Left ventricle myocardium superior (tissue), 1 donor: ENCODE measurements around the gene UBE4B. TPM values are rescaled to one million over a fixed set of nuclear protein-coding genes. Genes with fewer than 3 reads are reported as not detected.
"Not testable (repeated sequence)": the region's sequence is repeated elsewhere in the genome, so short reads cannot be mapped to it uniquely, and the experiment has no call there.

ENCODE experiments used
- ATAC-seq: fragments of 200-7000 bp; cut with Tn5 transposase; one replicate; pipeline ENCODE4 v1.9.1; 2020; ENCODE audit warnings: mild to moderate bottlenecking, moderate library complexity
- DNase-seq: peaks from one replicate; pipeline ENCODE4 v3.0.0-alpha.2; 2020
- intact Hi-C: fragments of 100-400 bp; cut with micrococcal nuclease; formaldehyde crosslinking; loops from one replicate; pipeline ENCODE4 v1.11.0; 2022
- total RNA-seq: library from RNA; stranded (reverse); fragmentation: NEBNext Ultra II Directional; extraction: Animal tissue kit (Norgen Biotek cat#: 25700); gene quantifications from one replicate; pipeline ENCODE4 v1.2.1, GENCODE V29; 2021
- donor health status: DM: no; HTN: yes; CAD: no; lungs with severe emphysema.

Gene UBE4B
- total RNA-seq, 1 donor from 2014 or later: 78.4 TPM

DNA sequence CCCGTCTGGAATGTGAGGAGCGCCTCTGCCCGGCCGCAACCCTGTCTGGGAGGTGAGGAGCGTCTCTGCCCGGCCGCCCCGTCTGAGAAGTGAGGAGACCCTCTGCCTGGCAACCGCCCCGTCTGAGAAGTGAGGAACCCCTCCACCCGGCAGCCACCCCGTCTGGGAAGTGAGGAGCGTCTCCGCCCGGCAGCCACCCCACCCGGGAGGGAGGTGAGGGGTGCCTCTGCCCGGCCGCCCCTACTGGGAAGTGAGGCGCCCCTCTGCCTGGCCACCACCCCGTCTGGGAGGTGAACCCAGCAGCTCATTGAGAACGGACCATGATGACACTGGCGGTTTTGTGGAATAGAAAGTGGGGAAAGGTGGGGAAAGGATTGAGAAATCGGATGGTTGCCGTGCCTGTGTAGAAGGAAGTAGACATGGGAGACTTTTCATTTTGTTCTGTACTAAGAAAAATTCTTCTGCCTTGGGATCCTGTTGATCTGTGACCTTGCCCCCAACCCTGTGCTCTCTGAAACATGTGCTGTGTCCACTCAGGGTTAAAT, 3.7 kb upstream of the UBE4B start:
- ATAC-seq, intact Hi-C loops, DNase-seq: not testable (repeated sequence)

DNA sequence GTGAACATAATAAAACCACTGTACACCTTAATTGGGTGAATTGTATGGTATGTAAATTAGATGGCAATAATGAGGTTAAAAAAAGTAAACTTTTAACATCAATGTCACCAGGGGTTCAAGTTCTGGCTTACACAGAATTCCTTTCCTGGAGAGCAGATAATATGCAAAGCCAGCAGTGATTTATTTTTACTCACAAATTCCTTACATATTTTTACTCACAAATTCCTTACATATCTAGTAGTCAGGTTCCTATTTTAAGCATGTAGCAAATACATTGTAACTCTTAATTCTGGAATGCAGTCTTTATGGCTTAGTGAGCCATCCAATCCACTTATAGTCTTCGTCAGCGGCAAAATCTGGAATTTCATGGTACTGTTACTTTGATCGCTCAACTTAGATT, 1.3 kb upstream of the UBE4B start:
- no peak for ATAC-seq
- intact Hi-C loops: no loop called here
- no peak for DNase-seq

DNA sequence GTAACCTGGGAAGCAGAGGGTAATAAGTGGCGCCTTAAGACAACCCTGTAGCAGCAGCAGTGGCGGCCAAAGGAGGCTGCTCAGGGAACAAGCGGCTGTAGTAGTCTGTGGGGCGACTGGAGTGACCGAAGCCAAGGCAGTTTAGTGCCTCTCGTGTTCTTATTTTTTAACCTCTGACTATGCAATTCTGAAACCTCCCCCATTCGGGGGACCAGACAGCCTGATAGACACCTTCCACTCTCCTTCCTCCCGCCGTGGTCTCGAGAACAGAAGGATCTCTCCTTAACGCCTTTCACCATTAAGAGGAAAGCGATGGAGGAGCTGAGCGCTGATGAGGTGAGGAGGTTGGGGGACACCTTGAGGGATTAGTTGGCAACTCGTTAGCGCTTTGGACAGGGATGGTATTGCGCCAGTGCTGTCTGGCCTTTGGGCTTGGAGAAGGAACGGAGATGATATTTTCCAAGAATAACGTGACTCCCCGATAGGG, 644 bp downstream of the UBE4B start:
- intact Hi-C loops: no loop called here
- no peak for DNase-seq
- ATAC-seq: peak; percentile 34

DNA sequence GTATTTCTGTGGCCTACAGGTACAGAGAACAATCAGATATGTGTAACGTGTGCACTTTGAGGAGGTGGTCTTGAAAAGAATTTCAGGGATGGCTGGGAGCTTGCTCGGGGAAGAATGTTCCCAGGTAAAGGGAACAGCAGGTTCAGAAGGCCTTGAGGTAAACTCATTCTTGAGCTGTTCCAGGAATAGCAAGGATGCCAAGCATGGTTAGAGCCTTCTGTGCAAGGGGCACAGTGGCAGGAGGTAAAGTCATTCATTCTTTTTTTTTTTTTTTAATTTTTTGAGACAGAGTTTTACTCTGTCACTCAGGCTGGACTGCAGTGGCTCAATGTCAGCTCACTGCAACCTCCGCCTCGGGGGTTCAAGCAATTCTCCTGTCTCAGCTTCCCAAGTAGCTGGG, 10.0 kb downstream of the UBE4B start:
- ATAC-seq: no peak
- DNase-seq: no peak

DNA sequence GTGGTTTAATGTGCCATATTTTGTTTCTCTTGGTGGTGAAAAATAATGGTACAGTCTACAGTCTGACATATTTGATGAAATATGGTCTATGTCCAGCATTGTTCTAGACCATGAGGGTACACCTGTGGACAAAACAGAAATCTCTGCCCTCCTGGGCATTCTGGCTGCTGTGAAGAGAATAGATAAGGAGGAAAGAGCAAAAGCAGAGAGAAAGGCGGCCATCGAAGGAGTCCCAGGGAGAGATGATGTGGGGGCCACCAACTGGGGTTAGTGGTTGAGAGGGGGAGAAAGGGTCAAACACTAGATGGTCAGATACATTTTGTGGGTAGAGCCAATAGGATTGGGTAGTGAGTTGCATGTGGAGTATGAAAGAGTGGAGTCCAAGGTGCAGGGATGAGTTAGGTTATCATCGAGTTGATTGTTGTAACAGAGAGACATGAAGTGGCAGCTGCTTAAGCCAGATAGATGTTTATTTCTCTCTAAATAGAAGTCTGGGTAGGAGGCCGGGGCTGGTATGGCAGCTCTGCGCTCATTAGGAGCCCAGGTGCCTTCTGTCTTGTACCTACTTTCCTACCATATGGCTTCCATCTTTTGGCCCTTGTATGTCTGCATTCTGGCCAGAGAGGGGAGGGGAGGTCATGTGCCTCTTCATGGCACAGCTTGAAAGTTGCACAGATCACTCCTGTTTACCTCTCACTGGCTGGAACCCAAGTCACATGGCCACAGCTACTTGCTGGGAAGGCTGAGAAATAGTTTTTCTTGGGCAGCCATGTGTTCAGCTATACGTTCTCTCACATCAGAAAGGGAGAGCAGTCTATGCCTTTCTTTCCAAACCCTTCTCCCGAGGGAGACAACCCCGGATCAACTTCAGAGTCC, 13.0 kb downstream of the UBE4B start:
- DNase-seq (no peak), ATAC-seq (peak; percentile 59)
- intact Hi-C loops: no loop called here

More for the DNA sequence above, 10.0 kb downstream of the UBE4B start:
- intact Hi-C loops: no loop called here

DNA sequence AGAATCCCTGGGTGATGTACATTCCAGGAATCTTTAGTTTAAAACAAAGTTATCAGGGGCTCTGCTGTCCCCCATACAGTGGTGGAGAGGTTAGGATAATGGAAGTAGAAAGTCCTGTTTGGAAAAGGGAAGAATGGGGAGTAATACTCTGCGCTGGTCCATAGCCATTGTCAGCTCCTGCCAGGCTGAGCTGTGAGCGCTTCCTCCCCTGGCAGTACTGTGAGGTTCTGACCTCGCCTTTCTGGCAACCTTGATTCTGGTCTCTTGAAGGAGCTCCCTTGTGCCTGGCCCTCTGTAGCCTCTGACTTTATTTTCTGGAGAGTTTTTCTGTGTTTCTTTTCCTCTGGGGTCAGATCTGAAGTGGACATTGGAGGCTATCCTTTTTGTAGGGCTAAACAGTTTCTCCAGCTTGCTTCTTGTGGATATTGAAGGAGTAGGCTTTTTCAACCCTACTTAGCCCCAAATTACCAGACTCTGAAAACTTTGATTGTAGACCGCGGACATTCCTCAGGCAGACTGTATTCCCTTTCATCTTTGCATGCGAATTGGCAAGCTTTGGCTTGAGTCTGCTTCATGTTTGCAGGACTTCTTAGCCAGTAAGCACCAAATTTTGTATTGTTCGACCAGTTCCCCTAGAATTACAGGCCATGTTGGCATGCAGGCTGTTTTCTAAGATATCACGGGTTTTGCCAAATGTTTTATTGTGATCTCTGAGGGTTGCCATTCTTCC, 13.8 kb downstream of the UBE4B start:
- intact Hi-C loops: no loop called here

DNA sequence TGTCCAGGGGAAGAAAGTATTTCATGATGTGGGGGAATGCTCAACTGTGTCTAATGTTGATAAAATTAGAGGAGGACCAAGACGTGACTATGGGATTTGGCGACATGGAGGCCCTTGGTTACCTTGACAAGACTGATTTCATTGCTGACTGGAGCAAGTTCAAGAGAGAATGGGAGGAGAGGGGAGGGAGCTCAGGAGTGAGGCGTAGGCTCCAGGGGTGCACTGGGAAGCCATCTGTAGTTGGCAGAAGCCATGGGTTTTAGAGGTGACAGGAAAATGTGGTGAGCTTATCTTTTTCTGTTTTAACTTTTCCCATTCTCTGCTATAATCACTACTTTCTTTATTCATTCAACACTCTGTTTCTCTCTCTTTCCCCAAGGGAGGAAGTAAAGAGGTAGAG, 15.8 kb downstream of the UBE4B start:
- DNase-seq (no peak), ATAC-seq (no peak)
- intact Hi-C loops: no loop called here

More for the DNA sequence above, 13.8 kb downstream of the UBE4B start:
- DNase-seq: peak; percentile 41
- ATAC-seq: peak; percentile 83

DNA sequence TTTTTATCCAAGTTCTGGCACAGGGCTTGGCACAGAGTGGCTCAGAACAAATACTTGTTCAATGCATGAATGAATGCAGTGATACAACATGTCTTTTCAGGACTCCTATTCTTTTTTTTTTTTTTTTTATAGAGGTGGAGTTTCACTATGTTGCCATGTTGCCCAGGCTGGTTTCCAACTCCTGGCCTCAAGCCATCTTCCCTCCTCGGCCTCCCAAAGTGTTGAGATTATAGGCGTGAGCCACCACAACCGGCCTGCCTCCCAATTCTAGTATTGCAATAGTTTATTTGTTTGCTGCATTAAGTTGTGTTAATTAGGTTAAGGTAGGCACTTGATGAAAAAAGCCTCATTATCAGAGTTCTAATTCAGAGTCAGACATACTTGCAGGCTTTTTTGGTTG, 17.9 kb downstream of the UBE4B start:
- peak; percentile 35 for DNase-seq
- intact Hi-C loops: no loop called here
- ATAC-seq: no peak

DNA sequence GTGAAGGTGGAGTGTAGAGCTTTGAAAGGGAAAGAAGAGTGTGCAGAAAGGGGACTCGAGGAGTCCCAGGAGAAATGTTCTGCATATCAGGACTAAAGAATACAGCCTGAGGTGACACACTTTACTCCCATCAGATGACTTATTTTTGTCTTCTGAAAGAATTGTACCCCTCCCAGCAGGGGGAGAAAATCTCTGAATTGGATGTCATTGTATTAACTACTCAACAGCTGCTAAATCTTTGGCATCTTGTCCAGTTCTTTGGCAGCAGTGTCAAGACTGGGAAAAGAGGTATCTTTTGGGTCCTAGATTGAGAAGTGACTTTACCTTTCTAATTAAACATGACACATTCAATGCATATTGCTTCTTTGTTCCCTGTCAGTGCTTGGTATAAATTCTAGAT, 18.9 kb downstream of the UBE4B start:
- no peak for DNase-seq
- intact Hi-C loops: no loop called here

DNA sequence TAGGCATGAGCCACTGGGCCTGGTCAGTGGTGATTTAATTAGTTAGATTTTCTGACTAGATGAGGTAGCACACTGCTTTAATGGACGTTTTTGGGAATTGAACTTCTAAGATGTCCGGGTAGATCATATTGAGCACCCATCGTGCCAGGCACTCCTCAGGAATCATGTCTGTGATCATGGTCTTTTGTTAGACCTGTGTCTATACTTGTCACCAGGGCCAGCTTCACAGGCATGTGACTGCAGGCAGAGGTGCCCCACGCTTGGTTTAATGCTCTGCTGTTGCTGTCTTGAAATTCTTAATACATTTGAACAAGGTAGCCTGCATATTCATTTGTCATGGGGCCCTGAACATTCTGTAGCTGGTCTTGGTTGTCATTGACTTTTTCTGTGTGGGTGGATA, 19.6 kb downstream of the UBE4B start:
- intact Hi-C loops: no loop called here
- ATAC-seq (peak; percentile 80), DNase-seq (no peak)

More for the DNA sequence above, 18.9 kb downstream of the UBE4B start:
- no peak for ATAC-seq

DNA sequence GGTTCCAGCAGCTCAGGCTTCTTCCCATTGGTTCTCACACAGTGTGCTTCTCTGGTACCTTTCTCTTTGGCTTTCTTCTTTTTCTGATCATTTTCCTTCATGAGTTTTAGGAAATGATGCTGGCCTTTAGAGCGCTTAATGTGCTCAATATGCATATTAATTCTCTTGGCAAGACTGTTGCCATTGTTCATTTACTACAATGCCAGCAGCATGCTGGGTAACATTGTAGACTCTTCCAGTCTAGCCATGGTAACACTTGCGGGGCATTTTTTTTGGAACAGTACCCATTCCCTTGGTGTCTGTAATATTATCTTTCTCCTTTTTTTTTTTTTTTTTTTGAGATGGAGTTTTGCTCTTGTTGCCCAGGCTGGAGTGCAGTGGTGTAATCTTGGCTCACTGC, 21.7 kb downstream of the UBE4B start:
- DNase-seq: no peak
- no peak for ATAC-seq
- intact Hi-C loops: no loop called here

DNA sequence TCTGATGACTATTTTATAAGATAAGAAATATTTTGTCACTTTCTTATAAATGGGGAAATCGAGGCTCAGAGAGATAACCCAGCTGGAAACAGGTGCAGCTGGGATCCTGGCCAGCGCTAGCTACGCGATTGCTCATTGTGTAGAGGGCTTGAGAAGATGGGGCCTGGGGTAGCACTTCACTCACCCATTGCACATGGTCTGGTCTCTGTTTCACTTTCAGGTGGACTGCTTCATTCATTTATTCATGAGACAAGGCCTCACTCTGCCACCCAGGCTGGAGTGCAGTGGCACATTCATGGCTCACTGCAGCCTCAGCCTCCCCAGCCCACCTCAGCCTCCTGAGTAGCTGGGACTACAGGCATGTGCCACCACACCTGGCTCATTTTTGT, 23.8 kb downstream of the UBE4B start:
- intact Hi-C loops: no loop called here
- DNase-seq (no peak), ATAC-seq (no peak)

DNA sequence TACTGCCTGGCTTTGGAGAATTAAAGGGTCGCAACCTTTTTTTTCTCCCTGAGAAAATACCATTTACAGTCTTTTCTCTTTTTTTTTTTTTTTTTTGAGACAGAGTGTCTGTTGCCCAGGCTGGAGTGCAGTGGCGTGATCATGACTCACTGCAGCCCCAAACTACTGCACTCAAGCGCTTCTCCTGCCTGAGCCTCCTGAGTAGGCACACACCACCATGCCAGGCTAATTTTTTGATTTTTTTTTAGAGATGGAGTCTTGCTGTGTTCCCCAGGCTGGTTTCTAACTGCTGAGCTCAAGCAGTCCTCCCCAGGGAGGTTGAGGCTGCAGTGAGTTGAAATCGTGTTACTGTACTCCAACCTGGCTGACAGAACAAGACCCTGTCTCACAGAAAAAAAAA, 24.6 kb downstream of the UBE4B start:
- DNase-seq: no peak
- intact Hi-C loops: no loop called here

DNA sequence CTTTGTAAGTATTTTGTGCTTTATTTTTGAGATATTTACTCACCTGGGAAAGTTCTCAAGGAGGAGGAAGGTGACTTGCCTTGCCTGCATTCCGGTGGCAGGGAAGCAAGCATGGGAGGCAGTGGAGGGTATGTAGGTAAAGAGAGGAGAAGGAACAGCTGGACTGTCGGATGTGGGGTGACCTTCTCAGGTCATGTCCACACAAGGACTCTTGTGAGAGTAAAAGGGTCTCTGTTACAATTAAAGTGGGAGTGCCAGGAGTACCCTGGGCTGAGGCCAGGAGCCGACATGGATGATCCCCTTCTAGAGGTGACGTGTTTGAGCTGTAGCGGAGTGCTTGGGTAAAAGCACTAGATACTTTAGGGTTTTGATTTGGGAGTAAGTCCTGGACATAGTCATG, 25.0 kb downstream of the UBE4B start:
- DNase-seq: no peak
- intact Hi-C loops: no loop called here
- ATAC-seq: peak; percentile 32

More for the DNA sequence above, 24.6 kb downstream of the UBE4B start:
- peak; percentile 50 for ATAC-seq

DNA sequence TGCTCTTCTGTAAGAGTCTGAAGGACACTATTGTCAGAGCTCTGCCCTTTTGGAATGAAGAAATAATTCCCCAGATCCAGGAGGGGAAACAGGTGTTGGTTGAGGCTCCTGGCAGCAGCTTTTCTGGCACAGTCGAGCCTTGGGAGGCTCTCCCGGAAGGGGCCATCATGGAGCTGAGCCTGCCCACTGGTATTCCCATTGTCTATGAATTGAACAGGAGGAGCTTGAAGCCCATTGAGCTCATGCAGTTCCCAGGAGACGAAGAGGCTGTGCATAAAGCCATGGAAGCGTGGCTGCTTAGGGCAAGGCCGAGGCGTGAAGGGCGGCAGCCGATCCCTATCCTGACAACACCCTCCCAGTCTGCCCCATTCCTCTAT, 26.6 kb downstream of the UBE4B start:
- ATAC-seq (peak; percentile 21), DNase-seq (no peak)
- intact Hi-C loops: no loop called here

DNA sequence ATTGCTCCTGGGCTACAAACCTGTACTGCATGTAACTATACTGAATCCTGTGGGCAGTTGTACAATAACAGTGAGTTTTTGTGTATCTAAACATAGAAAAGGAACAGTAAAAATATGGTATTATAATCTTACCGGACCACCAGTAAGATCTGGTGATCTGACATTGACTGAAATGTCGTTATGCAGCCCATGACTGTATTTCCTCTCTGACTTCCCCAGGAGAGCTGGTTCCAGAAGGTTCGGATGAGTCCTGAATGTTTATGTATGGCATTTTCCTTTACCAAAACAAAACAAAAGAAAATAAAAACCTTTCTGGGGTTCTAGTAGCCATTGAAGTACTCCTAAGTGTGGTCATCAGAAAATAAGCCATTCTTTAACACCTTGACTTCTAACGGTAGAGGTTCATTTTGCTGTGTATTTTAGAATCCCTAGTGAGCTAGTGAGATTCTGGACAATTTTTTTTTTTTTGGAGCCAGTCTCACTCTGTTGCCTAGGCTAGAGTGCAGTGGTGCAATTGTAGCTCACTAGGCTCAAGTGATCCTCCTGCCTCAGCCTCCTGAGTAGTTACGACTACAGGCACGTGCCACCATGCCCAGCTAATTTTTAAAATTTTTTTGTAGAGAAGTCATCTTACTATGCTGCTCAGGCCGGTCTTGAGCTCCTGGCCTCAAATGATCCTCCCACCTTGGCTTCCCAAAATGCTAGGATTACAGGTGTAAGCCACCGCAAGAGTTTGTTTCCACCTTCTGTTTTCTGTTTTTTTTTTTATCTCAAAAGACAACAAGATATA, 27.7 kb downstream of the UBE4B start:
- intact Hi-C loops: no loop called here
- DNase-seq (no peak), ATAC-seq (no peak)

DNA sequence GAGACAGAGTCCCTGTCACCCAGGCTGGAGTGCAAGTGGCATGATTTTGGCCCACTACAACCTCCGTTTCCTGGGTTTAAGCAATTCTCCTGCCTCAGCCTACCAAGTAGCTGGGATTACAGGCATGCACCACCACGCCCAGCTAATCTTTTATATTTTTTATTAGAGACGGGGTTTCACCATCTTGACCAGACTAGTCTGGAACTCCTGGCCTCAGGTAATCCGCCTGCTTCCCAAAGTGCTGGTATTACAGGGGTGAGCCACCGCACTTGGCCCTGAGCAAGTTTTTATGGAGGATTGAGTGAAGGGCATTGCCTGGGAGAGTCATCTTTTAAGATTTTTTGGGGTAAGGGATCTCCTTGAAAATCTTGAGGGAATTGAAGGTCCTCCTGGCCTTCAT, 28.5 kb downstream of the UBE4B start:
- ATAC-seq (no peak), DNase-seq (no peak)
- intact Hi-C loops: no loop called here

DNA sequence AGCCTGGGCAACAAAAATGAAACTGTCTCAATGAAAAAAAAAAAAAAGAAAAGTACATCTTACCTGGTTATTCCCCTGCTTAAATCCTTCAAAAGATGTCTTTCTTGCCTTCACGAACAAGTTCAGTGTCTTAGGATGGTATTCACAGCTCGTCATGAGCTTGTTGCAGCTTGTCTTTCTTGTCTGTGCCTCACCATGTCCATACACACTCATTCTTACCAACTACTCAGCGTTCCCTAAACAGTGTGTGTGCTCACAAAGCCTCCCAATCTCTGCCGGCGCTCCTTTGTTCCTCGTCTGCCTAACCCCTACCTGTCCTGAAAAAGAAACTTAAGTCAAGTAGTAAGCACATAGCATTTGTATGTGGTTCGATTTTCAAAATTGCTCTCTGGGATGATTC, 31.1 kb downstream of the UBE4B start:
- intact Hi-C loops: no loop called here
- DNase-seq (no peak), ATAC-seq (no peak)
